Caco-2 (cell line): ENCODE measurements around the gene SLC6A6. TPM values are rescaled to one million over a fixed set of nuclear protein-coding genes. Genes with fewer than 3 reads are reported as not detected.

Experiments
- BruUV-seq: library from RNA; stranded (reverse); fragments of 400-500 nt; replicated peaks from 2 replicates; lab custom pipeline; 2021; lab: Mats Ljungman, UMichigan
- CTCF ChIA-PET: fragments of 300-600 bp; sonication (Branson Sonifier 250); formaldehyde crosslinking; loops from one replicate; lab custom pipeline; 2022; ENCODE audit warnings: antibody characterized with exemption; lab: Charles Lee
- POLR2A ChIA-PET: fragments of 300-600 bp; sonication (Branson Sonifier 250); formaldehyde crosslinking; loops from one replicate; lab custom pipeline; 2022; ENCODE audit warnings: antibody characterized with exemption; lab: Charles Lee
- DNase-seq, 2 experiments: peaks; one replicate each; pipeline versions ENCODE4 v3.0.0 to v3.0.0-alpha.2; 2020 to 2022
- H3K27me3 ChIP-seq: replicated peaks from 2 replicates; pipeline ENCODE4 v1.6.0; 2011; ENCODE audit warnings: low read length; ENCODE audit not compliant: control insufficient read depth, insufficient read depth
- H3K36me3 ChIP-seq: 2 replicates; pipeline ENCODE4 v1.5.1; 2011; ENCODE audit warnings: low read length; ENCODE audit not compliant: control insufficient read depth, insufficient read depth
- H3K4me1 ChIP-seq: fragments of 250-450 bp; sonication (Bioruptor Pico); 2 replicates; pipeline ENCODE4 v1.5.1; 2020; ENCODE audit warnings: mild to moderate bottlenecking
- H3K4me3 ChIP-seq: 2 replicates; pipeline ENCODE4 v1.5.1; 2011; ENCODE audit warnings: low read depth, mild to moderate bottlenecking, control low read depth, low read length
- H3K9me3 ChIP-seq: fragments of 250-450 bp; sonication (Bioruptor Pico); 2 replicates; pipeline ENCODE4 v1.5.1; 2020; ENCODE audit warnings: mild to moderate bottlenecking, moderate library complexity
- H3K27ac Mint-ChIP-seq: one replicate; pipeline ENCODE4 v1.8.0; 2022; ENCODE audit warnings: mixed read lengths; ENCODE audit not compliant: unreplicated experiment
- H3K27me3 Mint-ChIP-seq: one replicate; pipeline ENCODE4 v1.8.0; 2022; ENCODE audit warnings: mixed read lengths; ENCODE audit not compliant: insufficient read depth, unreplicated experiment
- H3K36me3 Mint-ChIP-seq: one replicate; pipeline ENCODE4 v1.8.0; 2022; ENCODE audit warnings: mild to moderate bottlenecking, mixed read lengths; ENCODE audit not compliant: insufficient read depth, unreplicated experiment
- H3K4me1 Mint-ChIP-seq: one replicate; pipeline ENCODE4 v1.8.0; 2022; ENCODE audit warnings: low read depth, mixed read lengths; ENCODE audit not compliant: unreplicated experiment
- H3K4me3 Mint-ChIP-seq: one replicate; pipeline ENCODE4 v1.8.0; 2022; ENCODE audit warnings: mild to moderate bottlenecking, moderate library complexity, mixed read lengths; ENCODE audit not compliant: unreplicated experiment
- H3K9me3 Mint-ChIP-seq: one replicate; pipeline ENCODE4 v1.8.0; 2022; ENCODE audit warnings: mixed read lengths; ENCODE audit not compliant: unreplicated experiment
- intact Hi-C: fragments of 100-400 bp; cut with micrococcal nuclease; formaldehyde crosslinking; loops from one replicate; pipeline ENCODE4 v1.10.0; 2022; ENCODE audit not compliant: unreplicated experiment
- total RNA-seq: library from RNA; stranded (reverse); gene quantifications from 2 replicates; pipeline ENCODE4 v1.2.3, GENCODE V29; 2022
- TF ChIP-seq, protein P1 (sequence below), 2 experiments: fragments of 200-600 bp in 1 of 2; IDR thresholded peaks; 1 replicate in 1 of 2; 2 replicates in 1 of 2; pipeline versions ENCODE4 v1.5.1 to v1.8.0; 2011 to 2022; ENCODE audit warnings: antibody characterized with exemption in 1 of 2, control low read depth in 1 of 2, inconsistent platforms in 1 of 2, low read depth in 1 of 2, low read length in 1 of 2, mild to moderate bottlenecking in 1 of 2, moderate library complexity in 1 of 2; ENCODE audit not compliant: insufficient read depth in 1 of 2, severe bottlenecking in 1 of 2, unreplicated experiment in 1 of 2

Gene SLC6A6
- total RNA-seq, 1 experiment from 2014 or later = 49.6 TPM

DNA sequence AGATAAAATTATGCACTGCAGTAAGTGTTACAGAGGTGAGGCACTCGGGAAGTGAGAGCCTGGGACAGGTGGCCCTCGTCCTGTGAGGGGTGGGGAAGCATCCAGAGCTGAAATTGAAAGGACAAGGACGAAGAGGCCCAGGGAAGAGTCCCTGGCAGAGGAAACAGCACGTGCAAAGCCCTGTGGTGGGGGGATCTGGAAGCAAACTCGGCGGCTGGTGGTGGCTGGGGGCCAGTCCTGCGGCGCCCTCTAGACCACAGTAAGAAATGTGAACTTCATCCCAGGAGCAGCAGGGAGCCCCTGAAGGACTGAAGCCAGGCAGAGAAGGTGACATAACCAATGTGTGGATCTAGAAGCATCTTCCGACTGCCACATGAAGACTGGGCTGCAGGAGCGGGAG is 94.9 kb downstream of the SLC6A6 start:
- ChIA-PET POLR2A (no interaction called here), CTCF (interaction anchor here (0.7 kb wide), 1 partner anchor 186 kb away, joined by 6 read pairs; no protein-coding TSS in a partner anchor)
- H3K27me3 Mint-ChIP-seq = no peaks in the 10 kb centered on the region
- no peaks in the 10 kb centered on the region for H3K27me3 ChIP-seq
- H3K36me3 Mint-ChIP-seq = no peaks in the 10 kb centered on the region
- H3K4me3 ChIP-seq = no peak overlapping the region
- H3K27ac Mint-ChIP-seq = no peak overlapping the region
- peaks cover 11% of the 10 kb centered on the region for H3K4me1 Mint-ChIP-seq
- no peak for DNase-seq
- TF ChIP-seq, protein P1, sequence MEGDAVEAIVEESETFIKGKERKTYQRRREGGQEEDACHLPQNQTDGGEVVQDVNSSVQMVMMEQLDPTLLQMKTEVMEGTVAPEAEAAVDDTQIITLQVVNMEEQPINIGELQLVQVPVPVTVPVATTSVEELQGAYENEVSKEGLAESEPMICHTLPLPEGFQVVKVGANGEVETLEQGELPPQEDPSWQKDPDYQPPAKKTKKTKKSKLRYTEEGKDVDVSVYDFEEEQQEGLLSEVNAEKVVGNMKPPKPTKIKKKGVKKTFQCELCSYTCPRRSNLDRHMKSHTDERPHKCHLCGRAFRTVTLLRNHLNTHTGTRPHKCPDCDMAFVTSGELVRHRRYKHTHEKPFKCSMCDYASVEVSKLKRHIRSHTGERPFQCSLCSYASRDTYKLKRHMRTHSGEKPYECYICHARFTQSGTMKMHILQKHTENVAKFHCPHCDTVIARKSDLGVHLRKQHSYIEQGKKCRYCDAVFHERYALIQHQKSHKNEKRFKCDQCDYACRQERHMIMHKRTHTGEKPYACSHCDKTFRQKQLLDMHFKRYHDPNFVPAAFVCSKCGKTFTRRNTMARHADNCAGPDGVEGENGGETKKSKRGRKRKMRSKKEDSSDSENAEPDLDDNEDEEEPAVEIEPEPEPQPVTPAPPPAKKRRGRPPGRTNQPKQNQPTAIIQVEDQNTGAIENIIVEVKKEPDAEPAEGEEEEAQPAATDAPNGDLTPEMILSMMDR (IDR thresholded peaks at IDR 0.05; ENCODE audit: insufficient read depth in 1 of 2, low read depth in 1 of 2, low read length in 1 of 2, severe bottlenecking in 1 of 2, unreplicated experiment in 1 of 2) = no peak
- no peak overlapping the region for H3K4me3 Mint-ChIP-seq
- H3K4me1 ChIP-seq = peaks cover 8% of the 10 kb centered on the region
- no TSS peak for BruUV-seq
- H3K36me3 ChIP-seq = no peaks in the 10 kb centered on the region
- intact Hi-C loops = no loop called here
- no peaks in the 10 kb centered on the region; the same call in 1 of the 2 replicates for H3K9me3 ChIP-seq
- H3K9me3 Mint-ChIP-seq = peaks cover 15% of the 10 kb centered on the region

DNA sequence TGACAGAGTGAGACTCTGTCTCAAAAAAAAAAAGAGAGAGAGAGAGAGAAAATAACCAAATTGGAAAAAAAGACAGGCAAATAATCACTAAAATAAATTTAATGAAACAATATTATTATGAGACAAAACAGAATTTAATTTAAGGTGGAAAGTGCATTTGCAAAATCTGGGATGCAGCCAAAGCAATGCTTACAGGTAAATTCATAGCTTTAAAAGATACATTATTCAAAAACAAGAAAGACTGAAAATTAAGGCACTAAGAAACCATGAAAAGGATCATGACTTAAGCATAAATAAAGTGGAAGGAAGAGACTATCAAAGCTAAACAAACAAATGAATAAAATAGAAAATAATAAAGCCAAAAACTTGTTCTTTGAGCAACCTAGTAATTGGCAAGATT is 100.1 kb downstream of the SLC6A6 start:
- Mint-ChIP-seq H3K9me3 (peaks cover 22% of the 10 kb centered on the region), H3K4me1 (peaks cover 7% of the 10 kb centered on the region), H3K36me3 (peaks cover 5% of the 10 kb centered on the region), H3K27ac (no peak overlapping the region), H3K4me3 (no peak overlapping the region), H3K27me3 (no peaks in the 10 kb centered on the region)
- no peak overlapping the region for H3K4me3 ChIP-seq
- no peaks in the 10 kb centered on the region for H3K36me3 ChIP-seq
- no peak for DNase-seq
- H3K9me3 ChIP-seq = peaks cover 3% of the 10 kb centered on the region; the same call in 1 of the 2 replicates
- H3K27me3 ChIP-seq = no peaks in the 10 kb centered on the region; the same call in 1 of the 2 replicates
- TF ChIP-seq, protein P1 (IDR thresholded peaks at IDR 0.05; ENCODE audit: insufficient read depth in 1 of 2, low read depth in 1 of 2, low read length in 1 of 2, severe bottlenecking in 1 of 2, unreplicated experiment in 1 of 2) = no peak
- no peaks in the 10 kb centered on the region for H3K4me1 ChIP-seq
- intact Hi-C loops = no loop called here
- CTCF ChIA-PET = no interaction called here
- POLR2A ChIA-PET = no interaction called here
- BruUV-seq = no TSS peak

DNA sequence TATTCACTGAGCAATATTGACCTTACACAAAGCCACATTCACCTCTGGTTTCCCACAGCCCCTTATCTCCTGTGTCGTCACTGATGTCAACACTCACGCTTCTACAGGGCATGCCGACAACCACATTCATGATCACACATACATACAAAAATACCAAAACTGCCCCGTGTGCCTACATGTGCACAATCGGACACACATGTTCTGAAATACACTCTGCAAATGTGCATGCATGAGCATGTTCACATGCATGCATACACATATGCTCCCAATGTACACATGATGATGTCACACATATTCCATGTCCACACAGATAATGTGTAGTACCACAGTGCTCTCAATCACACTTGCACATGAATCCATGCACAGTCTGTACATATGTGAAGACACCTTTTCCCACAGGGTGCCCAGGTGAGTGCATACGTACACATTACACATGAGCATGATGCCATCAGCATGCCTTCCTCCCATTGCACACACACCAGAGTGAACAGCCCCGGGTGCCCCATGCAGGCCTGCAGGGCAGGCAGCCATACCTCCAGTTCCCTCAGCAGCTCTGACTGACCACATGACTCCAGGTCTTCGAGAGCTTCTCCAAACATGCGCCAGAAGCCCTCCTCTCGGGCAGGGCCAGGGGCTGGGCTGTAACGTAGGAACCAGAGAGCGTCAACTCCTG is 100.8 kb downstream of the SLC6A6 start:
- ChIA-PET CTCF (interaction anchor here (0.5 kb wide), 1 partner anchor 100 kb away, joined by 3 read pairs; no protein-coding TSS in a partner anchor), POLR2A (no interaction called here)
- no peak for DNase-seq
- Histone ChIP-seq H3K4me3 (no peak overlapping the region), H3K9me3 (peaks cover 3% of the 10 kb centered on the region; the same call in 1 of the 2 replicates), H3K27me3 (no peaks in the 10 kb centered on the region; the same call in 1 of the 2 replicates), H3K36me3 (no peaks in the 10 kb centered on the region), H3K4me1 (no peaks in the 10 kb centered on the region)
- intact Hi-C loops = no loop called here
- peaks cover 7% of the 10 kb centered on the region for H3K4me1 Mint-ChIP-seq
- no peak overlapping the region for H3K4me3 Mint-ChIP-seq
- peaks cover 22% of the 10 kb centered on the region for H3K9me3 Mint-ChIP-seq
- H3K36me3 Mint-ChIP-seq = peaks cover 5% of the 10 kb centered on the region
- H3K27ac Mint-ChIP-seq = peak overlapping the region; percentile 58
- no peaks in the 10 kb centered on the region for H3K27me3 Mint-ChIP-seq
- no TSS peak for BruUV-seq
- TF ChIP-seq, protein P1 (IDR thresholded peaks at IDR 0.05; ENCODE audit: insufficient read depth in 1 of 2, low read depth in 1 of 2, low read length in 1 of 2, severe bottlenecking in 1 of 2, unreplicated experiment in 1 of 2) = no peak
